ENCODE measurements around the gene RXRA. TPM values are rescaled to one million over a fixed set of nuclear protein-coding genes. Genes with fewer than 3 reads are reported as not detected.

The RXRA gene
- total RNA-seq, 1 experiment from 2014 or later = 20.4 TPM

- DNase-seq (ENCODE audit: low read depth) = peak; percentile 90
Observed at GRCh38 chr9:134449180-134449916, 123.1 kb downstream of the RXRA start.

- no peak for DNase-seq (ENCODE audit: low read depth)
Observed at GRCh38 chr9:134451700-134452458, 125.6 kb downstream of the RXRA start.

GRCh38 chr9:134452728-134453127 lies 126.5 kb downstream of the RXRA start:
- no peak for DNase-seq (ENCODE audit: low read depth)

- DNase-seq (ENCODE audit: low read depth) = no peak
Observed at GRCh38 chr9:134453776-134454475, 127.7 kb downstream of the RXRA start.

GRCh38 chr9:134454476-134454857 lies 128.2 kb downstream of the RXRA start:
- DNase-seq (ENCODE audit: low read depth) = no peak

GRCh38 chr9:134455021-134455471 lies 128.8 kb downstream of the RXRA start:
- DNase-seq (ENCODE audit: low read depth) = no peak

- DNase-seq (ENCODE audit: low read depth) = no peak
Observed at GRCh38 chr9:134455537-134455933, 129.3 kb downstream of the RXRA start.

- peak; percentile 95 for DNase-seq (ENCODE audit: low read depth)
Observed at GRCh38 chr9:134455934-134456755, 129.9 kb downstream of the RXRA start.

- no peak for DNase-seq (ENCODE audit: low read depth)
Observed at GRCh38 chr9:134456756-134457305, 130.6 kb downstream of the RXRA start.

- no peak for DNase-seq (ENCODE audit: low read depth)
Observed at GRCh38 chr9:134457321-134458206, 131.3 kb downstream of the RXRA start.

GRCh38 chr9:134458207-134459108 lies 132.2 kb downstream of the RXRA start:
- DNase-seq (ENCODE audit: low read depth) = no peak

GRCh38 chr9:134459164-134459563 lies 132.9 kb downstream of the RXRA start:
- no peak for DNase-seq (ENCODE audit: low read depth)

GRCh38 chr9:134459573-134459972 lies 133.3 kb downstream of the RXRA start:
- no peak for DNase-seq (ENCODE audit: low read depth)

GRCh38 chr9:134460206-134460605 lies 134.0 kb downstream of the RXRA start:
- no peak for DNase-seq (ENCODE audit: low read depth)

GRCh38 chr9:134460896-134461295 lies 134.6 kb downstream of the RXRA start:
- no peak for DNase-seq (ENCODE audit: low read depth)

- no peak for DNase-seq (ENCODE audit: low read depth)
Observed at GRCh38 chr9:134461426-134461982, 135.2 kb downstream of the RXRA start.

GRCh38 chr9:134462318-134462717 lies 136.1 kb downstream of the RXRA start:
- no peak for DNase-seq (ENCODE audit: low read depth)

GRCh38 chr9:134463280-134463679 lies 137.0 kb downstream of the RXRA start:
- no peak for DNase-seq (ENCODE audit: low read depth)

Data from LHCN-M2 (cell line).